Parathyroid adenoma (tissue), 2 donors: ENCODE results near the gene LHPP.
A peak's percentile ranks its signal among the peaks of the same experiment; 100 is the strongest.

Experiments
- H2AFZ ChIP-seq: fragments of 300-600 bp; sonication (generic); one replicate; pipeline ENCODE4 v1.7.0; 2017; ENCODE audit warnings: antibody characterized with exemption, mild to moderate bottlenecking
- H3K27ac ChIP-seq: fragments of 300-600 bp; sonication (generic); one replicate; pipeline ENCODE4 v1.7.0; 2017
- H3K27me3 ChIP-seq: fragments of 300-600 bp; sonication (generic); one replicate; pipeline ENCODE4 v1.7.0; 2017; ENCODE audit warnings: low read length; ENCODE audit not compliant: control insufficient read depth, insufficient read depth
- H3K36me3 ChIP-seq: fragments of 300-600 bp; sonication (generic); one replicate; pipeline ENCODE4 v1.7.0; 2017; ENCODE audit warnings: low read length; ENCODE audit not compliant: control insufficient read depth, insufficient read depth
- H3K4me1 ChIP-seq: fragments of 300-600 bp; sonication (generic); one replicate; pipeline ENCODE4 v1.7.0; 2017; ENCODE audit warnings: control low read depth
- H3K4me2 ChIP-seq: fragments of 300-600 bp; sonication (generic); one replicate; pipeline ENCODE4 v1.7.0; 2017; ENCODE audit warnings: low read length
- H3K4me3 ChIP-seq: fragments of 300-600 bp; sonication (generic); one replicate; pipeline ENCODE4 v1.7.0; 2017; ENCODE audit warnings: low read depth, low read length
- H3K79me2 ChIP-seq: fragments of 300-600 bp; sonication (generic); one replicate; pipeline ENCODE4 v1.7.0; 2017; ENCODE audit warnings: control low read depth
- H3K9ac ChIP-seq: fragments of 300-600 bp; sonication (generic); one replicate; pipeline ENCODE4 v1.7.0; 2017; ENCODE audit warnings: mild to moderate bottlenecking
- H3K9me3 ChIP-seq: fragments of 300-600 bp; sonication (generic); one replicate; pipeline ENCODE4 v1.7.0; 2017; ENCODE audit warnings: low read length; ENCODE audit not compliant: control insufficient read depth
- TF ChIP-seq, protein P1 (sequence below): fragments of 300-600 bp; sonication (generic); IDR thresholded peaks from one replicate; pipeline ENCODE4 v1.7.0; 2017; ENCODE audit warnings: antibody characterized with exemption, mild to moderate bottlenecking
- donor health status: primary hyperparathyroidism.

The LHPP gene, protein sequence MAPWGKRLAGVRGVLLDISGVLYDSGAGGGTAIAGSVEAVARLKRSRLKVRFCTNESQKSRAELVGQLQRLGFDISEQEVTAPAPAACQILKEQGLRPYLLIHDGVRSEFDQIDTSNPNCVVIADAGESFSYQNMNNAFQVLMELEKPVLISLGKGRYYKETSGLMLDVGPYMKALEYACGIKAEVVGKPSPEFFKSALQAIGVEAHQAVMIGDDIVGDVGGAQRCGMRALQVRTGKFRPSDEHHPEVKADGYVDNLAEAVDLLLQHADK

GRCh38 chr10:124461642-124462347 is at the start of gene LHPP:
Gene LHPP (plus strand): TSS chr10:124461823. CDS start chr10:124461863, 40 bp downstream.
- peak within 1 kb of the TSS; percentile 67 for H3K4me2 ChIP-seq
- H3K9me3 ChIP-seq = no peaks in the 10 kb centered on the region
- H3K79me2 ChIP-seq = no peaks in the 10 kb centered on the region
- H3K4me3 ChIP-seq = peak within 1 kb of the TSS; percentile 55
- no peaks in the 10 kb centered on the region for H3K27me3 ChIP-seq
- no peaks in the 10 kb centered on the region for H3K4me1 ChIP-seq
- TF ChIP-seq, protein P1, sequence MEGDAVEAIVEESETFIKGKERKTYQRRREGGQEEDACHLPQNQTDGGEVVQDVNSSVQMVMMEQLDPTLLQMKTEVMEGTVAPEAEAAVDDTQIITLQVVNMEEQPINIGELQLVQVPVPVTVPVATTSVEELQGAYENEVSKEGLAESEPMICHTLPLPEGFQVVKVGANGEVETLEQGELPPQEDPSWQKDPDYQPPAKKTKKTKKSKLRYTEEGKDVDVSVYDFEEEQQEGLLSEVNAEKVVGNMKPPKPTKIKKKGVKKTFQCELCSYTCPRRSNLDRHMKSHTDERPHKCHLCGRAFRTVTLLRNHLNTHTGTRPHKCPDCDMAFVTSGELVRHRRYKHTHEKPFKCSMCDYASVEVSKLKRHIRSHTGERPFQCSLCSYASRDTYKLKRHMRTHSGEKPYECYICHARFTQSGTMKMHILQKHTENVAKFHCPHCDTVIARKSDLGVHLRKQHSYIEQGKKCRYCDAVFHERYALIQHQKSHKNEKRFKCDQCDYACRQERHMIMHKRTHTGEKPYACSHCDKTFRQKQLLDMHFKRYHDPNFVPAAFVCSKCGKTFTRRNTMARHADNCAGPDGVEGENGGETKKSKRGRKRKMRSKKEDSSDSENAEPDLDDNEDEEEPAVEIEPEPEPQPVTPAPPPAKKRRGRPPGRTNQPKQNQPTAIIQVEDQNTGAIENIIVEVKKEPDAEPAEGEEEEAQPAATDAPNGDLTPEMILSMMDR = peak; percentile 38
- no peaks in the 10 kb centered on the region for H3K36me3 ChIP-seq
- H3K27ac ChIP-seq = peak within 1 kb of the TSS; percentile 69
- H2AFZ ChIP-seq = peak within 1 kb of the TSS; percentile 99
- no peak within 1 kb of the TSS for H3K9ac ChIP-seq

DNA sequence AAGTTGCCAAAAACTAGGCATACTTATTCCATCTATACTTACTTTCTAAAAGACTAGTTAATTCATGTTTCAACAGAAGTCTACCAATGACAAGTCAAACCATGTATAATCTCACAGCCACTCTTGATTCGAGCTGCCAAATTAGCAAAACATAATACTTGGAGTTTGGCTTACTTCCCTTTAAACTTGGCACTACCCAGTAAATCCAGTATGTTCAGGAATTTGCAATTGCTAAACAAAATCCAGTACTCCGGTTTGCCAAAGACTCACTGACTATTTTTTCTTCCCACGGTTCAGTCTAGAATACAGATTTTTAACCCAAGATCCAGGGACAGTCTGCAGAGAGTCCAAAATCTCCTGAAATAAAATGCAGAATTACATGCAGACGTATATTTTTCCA is 47.5 kb upstream of the LHPP start:
- no peaks in the 10 kb centered on the region for H3K27me3 ChIP-seq
- H3K79me2 ChIP-seq = peaks cover 9% of the 10 kb centered on the region
- no peak overlapping the region for H3K9ac ChIP-seq
- no peaks in the 10 kb centered on the region for H3K9me3 ChIP-seq
- no peak overlapping the region for H2AFZ ChIP-seq
- H3K27ac ChIP-seq = no peak overlapping the region
- TF ChIP-seq, protein P1 = no peak
- H3K4me3 ChIP-seq = no peak overlapping the region
- H3K4me2 ChIP-seq = no peak overlapping the region
- H3K36me3 ChIP-seq = no peaks in the 10 kb centered on the region
- peaks cover 5% of the 10 kb centered on the region for H3K4me1 ChIP-seq

- H3K27me3 ChIP-seq = no peaks in the 10 kb centered on the region
- H3K27ac ChIP-seq = no peak overlapping the region
- peaks cover 9% of the 10 kb centered on the region for H3K79me2 ChIP-seq
- H3K9ac ChIP-seq = no peak overlapping the region
- H3K4me1 ChIP-seq = peaks cover 5% of the 10 kb centered on the region
- TF ChIP-seq, protein P1 = no peak
- H3K9me3 ChIP-seq = no peaks in the 10 kb centered on the region
- no peak overlapping the region for H3K4me2 ChIP-seq
- H3K4me3 ChIP-seq = no peak overlapping the region
- no peak overlapping the region for H2AFZ ChIP-seq
- no peaks in the 10 kb centered on the region for H3K36me3 ChIP-seq
Observed at GRCh38 chr10:124415210-124415609, 46.4 kb upstream of the LHPP start.

DNA sequence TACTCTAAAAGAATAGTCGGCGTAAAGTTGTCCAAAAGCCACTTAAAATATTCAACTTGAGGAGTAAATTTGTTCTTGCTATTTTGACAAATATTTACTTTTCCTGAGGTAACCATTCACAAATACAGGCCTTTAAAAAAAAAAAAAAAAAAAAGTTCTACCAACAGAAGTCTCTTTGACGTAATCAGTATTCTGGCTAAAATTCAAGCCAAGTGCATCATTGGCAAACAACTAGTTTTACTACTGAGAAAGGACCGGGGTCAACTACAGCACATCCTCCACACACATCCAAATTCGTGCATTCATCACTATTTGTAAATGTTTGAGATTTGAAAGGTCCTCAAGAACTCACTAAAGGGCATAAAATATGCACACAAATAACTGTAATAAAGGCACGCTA is 44.9 kb upstream of the LHPP start:
- Histone ChIP-seq H3K4me3 (no peak overlapping the region), H3K27me3 (no peaks in the 10 kb centered on the region), H3K4me1 (peaks cover 5% of the 10 kb centered on the region), H3K79me2 (peaks cover 9% of the 10 kb centered on the region), H3K27ac (no peak overlapping the region), H3K9me3 (no peaks in the 10 kb centered on the region), H2AFZ (no peak overlapping the region), H3K36me3 (no peaks in the 10 kb centered on the region), H3K9ac (no peak overlapping the region), H3K4me2 (no peak overlapping the region)
- TF ChIP-seq, protein P1 = no peak
